Midbrain (tissue), 1 donor: ENCODE measurements around the gene PLA2G2E.
"Not testable (repeated sequence)": the region's sequence is repeated elsewhere in the genome, so short reads cannot be mapped to it uniquely, and the experiment has no call there.

Experiments used
- DNase-seq: peaks from one replicate; lab custom pipeline; 2025; lab: John Stamatoyannopoulos, UW

PLA2G2E gene

GRCh38 chr1:19882111-19883071, 41.0 kb downstream of the PLA2G2E start, which contains the start of gene OTUD3:
Gene OTUD3, plus strand, starts transcription at chr1:19882395. Its CDS starts 119 bp downstream, at chr1:19882514.
- peak; percentile 98 for DNase-seq

DNA sequence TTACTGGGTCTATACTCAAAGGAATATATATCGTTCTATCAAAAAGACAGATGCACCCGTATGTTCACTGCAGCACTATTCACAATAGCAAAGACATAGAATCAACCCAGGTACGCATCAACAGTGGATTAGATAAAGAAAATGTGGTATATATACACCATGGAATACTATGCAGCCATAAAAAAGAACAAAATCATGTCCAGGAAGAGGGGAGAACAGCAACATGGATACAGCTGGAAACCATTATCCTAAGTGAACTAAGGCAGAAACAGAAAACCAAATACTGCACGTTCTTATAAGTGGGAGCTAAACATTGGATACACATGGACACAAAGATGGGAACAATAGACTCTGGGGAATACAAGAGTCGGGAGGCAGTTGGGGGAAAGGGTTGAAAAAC, 42.6 kb downstream of the PLA2G2E start:
- DNase-seq, result not testable (repeated sequence)

DNA sequence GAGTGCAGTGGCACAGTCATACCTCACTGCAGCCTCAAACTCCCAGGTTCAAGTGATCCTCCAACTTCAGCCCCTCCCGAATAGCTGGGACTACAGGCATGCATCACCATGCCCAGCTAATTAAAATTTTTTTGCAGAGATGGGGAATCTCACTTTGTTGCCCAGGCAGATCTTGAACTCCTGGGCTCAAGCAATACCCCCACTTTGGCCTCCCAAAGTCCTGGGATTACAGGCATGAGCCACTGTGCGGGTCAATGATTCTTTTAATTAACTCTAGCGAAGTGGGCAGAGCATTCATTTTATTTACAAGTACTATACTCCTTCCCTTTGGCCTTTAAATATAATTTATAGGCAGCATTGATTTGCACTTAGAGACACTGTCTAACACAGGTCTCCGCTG, 43.8 kb downstream of the PLA2G2E start:
- no peak for DNase-seq

- no peak for DNase-seq
Observed at GRCh38 chr1:19879227-19879626, 44.2 kb downstream of the PLA2G2E start.

DNA sequence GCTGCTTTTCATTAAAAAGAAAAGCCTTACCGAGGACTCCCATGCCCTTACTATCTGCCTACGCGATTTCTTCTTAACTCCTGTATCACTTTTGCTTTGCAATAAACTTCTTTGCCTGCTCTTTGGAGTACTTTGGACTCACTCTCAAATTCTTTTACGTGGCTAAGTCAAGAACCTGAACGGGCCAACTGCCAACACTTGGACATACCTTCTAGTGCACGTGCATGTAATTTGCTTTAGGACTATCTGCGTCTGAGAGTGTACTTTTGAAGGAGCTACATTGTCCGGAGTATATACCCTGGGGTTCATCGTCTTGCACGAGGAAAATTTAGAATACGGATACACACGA, 44.8 kb downstream of the PLA2G2E start:
- no peak for DNase-seq

GRCh38 chr1:19877821-19878636, 45.4 kb downstream of the PLA2G2E start:
- no peak for DNase-seq

DNA sequence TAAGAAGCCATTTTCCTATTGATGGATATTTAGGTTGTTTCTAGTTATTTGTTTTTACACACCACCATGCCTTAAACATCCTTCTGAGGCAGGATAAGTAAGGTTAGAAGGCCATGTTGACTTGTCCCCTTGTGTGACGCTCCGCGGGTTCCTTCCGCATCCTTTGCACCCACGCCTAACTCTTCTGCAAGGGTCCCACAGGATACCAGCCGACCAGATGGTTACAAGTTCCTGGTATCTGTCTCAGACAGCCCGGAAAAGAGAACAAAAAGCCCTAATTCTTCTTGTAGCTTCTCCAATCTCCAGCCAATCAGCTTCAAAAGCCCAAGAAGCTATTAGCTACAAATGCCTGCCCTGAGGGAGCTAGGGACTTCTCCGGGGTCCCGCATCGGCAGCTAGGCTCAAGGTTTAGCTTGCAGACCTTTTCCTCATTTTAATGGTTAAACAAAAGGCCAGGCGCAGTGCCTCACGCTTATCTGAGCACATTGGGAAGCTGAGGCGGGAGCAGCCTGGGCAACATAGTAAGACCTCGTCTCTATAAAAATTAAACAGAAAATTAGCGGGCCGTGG, 46.2 kb downstream of the PLA2G2E start:
- DNase-seq, result no peak

GRCh38 chr1:19872190-19872589, 51.2 kb downstream of the PLA2G2E start:
- DNase-seq, result no peak
